ENCODE data around the gene RWDD1.

- no peak for TF ChIP-seq CTCF (IDR thresholded peaks at IDR 0.05)
- no peak for TF ChIP-seq POLR2A (IDR thresholded peaks at IDR 0.05)
Observed at GRCh38 chr6:116563830-116564229, 7.5 kb upstream of the RWDD1 start.
